Activated CD4-positive, alpha-beta T cell treated with anti-CD3 and anti-CD28 coated beads, Interleukin-10, Interleukin-2, amounts not matched to agents 100 ng/mL and 50 ng/mL, durations not matched to agents 16 hours and 8 hours (primary cell): ENCODE measurements around the gene PRKCE.

Experiments
- DNase-seq: peaks from one replicate; pipeline ENCODE4 v3.0.0-alpha.2; 2020

PRKCE gene

GRCh38 chr2:45786836-45787357, 135.4 kb downstream of the PRKCE start:
- no peak for DNase-seq

GRCh38 chr2:45788401-45788800, 136.9 kb downstream of the PRKCE start:
- no peak for DNase-seq

GRCh38 chr2:45789317-45789716, 137.8 kb downstream of the PRKCE start:
- DNase-seq: no peak

- DNase-seq: no peak
Observed at GRCh38 chr2:45789961-45790723, 138.7 kb downstream of the PRKCE start.

GRCh38 chr2:45793305-45793962, 142.0 kb downstream of the PRKCE start:
- DNase-seq: no peak

GRCh38 chr2:45794134-45794617, 142.7 kb downstream of the PRKCE start:
- no peak for DNase-seq

GRCh38 chr2:45796500-45796899, 145.0 kb downstream of the PRKCE start:
- DNase-seq: no peak

- no peak for DNase-seq
Observed at GRCh38 chr2:45797451-45798230, 146.2 kb downstream of the PRKCE start.

GRCh38 chr2:45799679-45800381, 148.4 kb downstream of the PRKCE start:
- no peak for DNase-seq

- no peak for DNase-seq
Observed at GRCh38 chr2:45802499-45803138, 151.1 kb downstream of the PRKCE start.

GRCh38 chr2:45804987-45805755, 153.7 kb downstream of the PRKCE start:
- DNase-seq: no peak

- peak; percentile 20 for DNase-seq
Observed at GRCh38 chr2:45806563-45807358, 155.3 kb downstream of the PRKCE start.

GRCh38 chr2:45808294-45808800, 156.9 kb downstream of the PRKCE start:
- DNase-seq: no peak

- DNase-seq: no peak
Observed at GRCh38 chr2:45809205-45809604, 157.7 kb downstream of the PRKCE start.

GRCh38 chr2:45812011-45812500, 160.6 kb downstream of the PRKCE start:
- DNase-seq: no peak

- DNase-seq: no peak
Observed at GRCh38 chr2:45813003-45813941, 161.8 kb downstream of the PRKCE start.

- no peak for DNase-seq
Observed at GRCh38 chr2:45814488-45814887, 163.0 kb downstream of the PRKCE start.

GRCh38 chr2:45814951-45815621, 163.6 kb downstream of the PRKCE start:
- DNase-seq: no peak
